ENCODE data around the gene CWF19L1.

Gene CWF19L1

GRCh38 chr10:100238429-100238828 lies 29.0 kb downstream of the CWF19L1 start:
- no peak for DNase-seq (ENCODE audit: low spot score)
- H3K4me3 ChIP-seq (ENCODE audit: severe bottlenecking): no peak overlapping the region
- peaks cover 88% of the 10 kb centered on the region for H3K36me3 ChIP-seq (ENCODE audit: low read depth)
- H3K4me1 ChIP-seq (ENCODE audit: insufficient read depth, poor library complexity, severe bottlenecking): no peaks in the 10 kb centered on the region
- ATAC-seq (ENCODE audit: low read depth): no peak
- no peaks in the 10 kb centered on the region for H3K9me3 ChIP-seq (ENCODE audit: severe bottlenecking)
- TF ChIP-seq, protein P1, sequence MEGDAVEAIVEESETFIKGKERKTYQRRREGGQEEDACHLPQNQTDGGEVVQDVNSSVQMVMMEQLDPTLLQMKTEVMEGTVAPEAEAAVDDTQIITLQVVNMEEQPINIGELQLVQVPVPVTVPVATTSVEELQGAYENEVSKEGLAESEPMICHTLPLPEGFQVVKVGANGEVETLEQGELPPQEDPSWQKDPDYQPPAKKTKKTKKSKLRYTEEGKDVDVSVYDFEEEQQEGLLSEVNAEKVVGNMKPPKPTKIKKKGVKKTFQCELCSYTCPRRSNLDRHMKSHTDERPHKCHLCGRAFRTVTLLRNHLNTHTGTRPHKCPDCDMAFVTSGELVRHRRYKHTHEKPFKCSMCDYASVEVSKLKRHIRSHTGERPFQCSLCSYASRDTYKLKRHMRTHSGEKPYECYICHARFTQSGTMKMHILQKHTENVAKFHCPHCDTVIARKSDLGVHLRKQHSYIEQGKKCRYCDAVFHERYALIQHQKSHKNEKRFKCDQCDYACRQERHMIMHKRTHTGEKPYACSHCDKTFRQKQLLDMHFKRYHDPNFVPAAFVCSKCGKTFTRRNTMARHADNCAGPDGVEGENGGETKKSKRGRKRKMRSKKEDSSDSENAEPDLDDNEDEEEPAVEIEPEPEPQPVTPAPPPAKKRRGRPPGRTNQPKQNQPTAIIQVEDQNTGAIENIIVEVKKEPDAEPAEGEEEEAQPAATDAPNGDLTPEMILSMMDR (IDR thresholded peaks at IDR 0.05; ENCODE audit: poor library complexity, severe bottlenecking): no peak
- H3K27ac ChIP-seq (ENCODE audit: poor library complexity, severe bottlenecking): no peak overlapping the region
- H3K27me3 ChIP-seq (ENCODE audit: insufficient read depth, poor library complexity, severe bottlenecking): no peaks in the 10 kb centered on the region

DNA sequence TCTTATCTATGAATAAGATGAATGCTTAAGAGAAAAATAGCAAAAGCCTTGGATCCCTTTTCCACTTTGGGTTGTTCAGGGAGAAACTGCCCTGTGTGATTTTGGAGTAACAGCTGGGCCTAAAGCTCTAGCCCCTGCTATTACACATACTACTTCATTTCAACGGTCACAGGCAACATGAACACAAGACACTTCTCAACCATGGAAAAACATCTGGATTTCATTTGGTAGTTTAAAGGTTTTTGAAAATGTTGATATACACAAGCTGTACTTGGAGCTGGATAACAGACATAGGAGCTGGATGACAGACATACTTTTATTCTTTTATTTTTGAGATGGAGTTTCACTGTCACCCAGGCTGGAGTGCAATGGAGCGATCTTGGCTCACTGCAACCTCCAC lies 35.3 kb downstream of the CWF19L1 start:
- ATAC-seq (ENCODE audit: low read depth): no peak
- no peak for DNase-seq (ENCODE audit: low spot score)
- H3K27me3 ChIP-seq (ENCODE audit: insufficient read depth, poor library complexity, severe bottlenecking): no peaks in the 10 kb centered on the region
- TF ChIP-seq, protein P1 (IDR thresholded peaks at IDR 0.05; ENCODE audit: poor library complexity, severe bottlenecking): no peak
- no peaks in the 10 kb centered on the region for H3K9me3 ChIP-seq (ENCODE audit: severe bottlenecking)
- no peak overlapping the region for H3K27ac ChIP-seq (ENCODE audit: poor library complexity, severe bottlenecking)
- H3K36me3 ChIP-seq (ENCODE audit: low read depth): peaks cover 56% of the 10 kb centered on the region
- H3K4me3 ChIP-seq (ENCODE audit: severe bottlenecking): no peak overlapping the region
- H3K4me1 ChIP-seq (ENCODE audit: insufficient read depth, poor library complexity, severe bottlenecking): peaks cover 3% of the 10 kb centered on the region

- ATAC-seq (ENCODE audit: low read depth): no peak
Measured at GRCh38 chr10:100229819-100230422, 37.5 kb downstream of the CWF19L1 start.

GRCh38 chr10:100223879-100224278 lies 43.6 kb downstream of the CWF19L1 start:
- Histone ChIP-seq H3K27ac (ENCODE audit: poor library complexity, severe bottlenecking) (no peak overlapping the region), H3K4me3 (ENCODE audit: severe bottlenecking) (no peak overlapping the region), H3K4me1 (ENCODE audit: insufficient read depth, poor library complexity, severe bottlenecking) (no peaks in the 10 kb centered on the region), H3K36me3 (ENCODE audit: low read depth) (peaks cover 77% of the 10 kb centered on the region), H3K9me3 (ENCODE audit: severe bottlenecking) (no peaks in the 10 kb centered on the region), H3K27me3 (ENCODE audit: insufficient read depth, poor library complexity, severe bottlenecking) (no peaks in the 10 kb centered on the region)
- TF ChIP-seq, protein P1 (IDR thresholded peaks at IDR 0.05; ENCODE audit: poor library complexity, severe bottlenecking): no peak
- DNase-seq (ENCODE audit: low spot score) (no peak), ATAC-seq (ENCODE audit: low read depth) (no peak)

More at GRCh38 chr10:100229819-100230422, 37.5 kb downstream of the CWF19L1 start:
- Histone ChIP-seq H3K36me3 (ENCODE audit: low read depth) (peaks cover 50% of the 10 kb centered on the region), H3K9me3 (ENCODE audit: severe bottlenecking) (no peaks in the 10 kb centered on the region), H3K27ac (ENCODE audit: poor library complexity, severe bottlenecking) (peak overlapping the region; percentile 21), H3K4me3 (ENCODE audit: severe bottlenecking) (peak overlapping the region; percentile 73), H3K27me3 (ENCODE audit: insufficient read depth, poor library complexity, severe bottlenecking) (no peaks in the 10 kb centered on the region), H3K4me1 (ENCODE audit: insufficient read depth, poor library complexity, severe bottlenecking) (peaks cover 3% of the 10 kb centered on the region)
- TF ChIP-seq, protein P1 (IDR thresholded peaks at IDR 0.05; ENCODE audit: poor library complexity, severe bottlenecking): no peak
- no peak for DNase-seq (ENCODE audit: low spot score)

DNA sequence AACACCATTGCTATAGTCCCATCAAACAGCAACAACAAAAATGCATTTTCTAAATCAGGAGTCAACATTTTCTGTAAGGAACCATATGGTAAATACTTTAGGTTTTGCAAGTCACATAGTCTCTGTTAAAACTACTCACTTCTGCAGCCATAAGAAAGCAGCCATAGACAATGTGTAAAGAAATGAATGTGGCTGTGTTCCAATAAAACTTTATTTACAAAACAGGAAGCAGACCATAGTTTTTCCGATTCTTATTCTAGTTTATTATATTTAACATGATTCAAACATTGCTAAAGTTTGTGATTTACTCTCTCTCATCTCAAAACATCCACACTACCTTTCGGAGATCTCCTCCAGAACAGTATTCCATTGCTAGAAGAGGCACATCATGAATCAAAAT lies 44.9 kb downstream of the CWF19L1 start:
- H3K36me3 ChIP-seq (ENCODE audit: low read depth): peaks cover 86% of the 10 kb centered on the region

More for the DNA sequence above, 44.9 kb downstream of the CWF19L1 start:
- Histone ChIP-seq H3K27ac (ENCODE audit: poor library complexity, severe bottlenecking) (no peak overlapping the region), H3K9me3 (ENCODE audit: severe bottlenecking) (no peaks in the 10 kb centered on the region), H3K4me3 (ENCODE audit: severe bottlenecking) (no peak overlapping the region), H3K4me1 (ENCODE audit: insufficient read depth, poor library complexity, severe bottlenecking) (no peaks in the 10 kb centered on the region), H3K27me3 (ENCODE audit: insufficient read depth, poor library complexity, severe bottlenecking) (no peaks in the 10 kb centered on the region)
- ATAC-seq (ENCODE audit: low read depth) (no peak), DNase-seq (ENCODE audit: low spot score) (no peak)
- TF ChIP-seq, protein P1 (IDR thresholded peaks at IDR 0.05; ENCODE audit: poor library complexity, severe bottlenecking): no peak

Data from RWPE2 (cell line).